Colonic mucosa (tissue), 4 donors: ENCODE measurements around the gene DMTF1. TPM values are rescaled to one million over a fixed set of nuclear protein-coding genes. Genes with fewer than 3 reads are reported as not detected.

Experiments used
- DNase-seq: peaks from one replicate; pipeline ENCODE4 v3.0.0-alpha.2; 2020
- H3K27ac ChIP-seq: fragments of 200-600 bp; one replicate; pipeline ENCODE4 v1.8.0; 2021
- H3K27me3 ChIP-seq: fragments of 200-600 bp; one replicate; pipeline ENCODE4 v1.8.0; 2021
- H3K36me3 ChIP-seq: fragments of 200-600 bp; one replicate; pipeline ENCODE4 v1.8.0; 2021
- H3K4me1 ChIP-seq: fragments of 200-600 bp; one replicate; pipeline ENCODE4 v1.8.0; 2021; ENCODE audit warnings: mild to moderate bottlenecking
- H3K4me3 ChIP-seq: fragments of 200-600 bp; one replicate; pipeline ENCODE4 v1.8.0; 2021
- H3K9ac ChIP-seq, 2 donors: one replicate each; pipeline ENCODE4 v1.7.0; 2013; ENCODE audit warnings: control low read depth in 2 of 2, low read depth in 2 of 2, low read length in 2 of 2
- H3K9me3 ChIP-seq: fragments of 200-600 bp; one replicate; pipeline ENCODE4 v1.8.0; 2021
- intact Hi-C: fragments of 100-400 bp; cut with DNase I; formaldehyde crosslinking; loops from one replicate; pipeline ENCODE4 v1.14.1; 2022
- total RNA-seq, 2 donors: library from RNA; stranded (reverse); fragmentation: NEBNext Ultra II Directional in 1 of 2; extraction: Animal tissue kit (Norgen Biotek cat#: 25700) in 1 of 2; gene quantifications; one replicate each; pipeline ENCODE4 v1.2.1, GENCODE V29; 2021
- TF ChIP-seq, protein P1 (sequence below): fragments of 200-600 bp; IDR thresholded peaks from one replicate; pipeline ENCODE4 v1.8.0; 2022; ENCODE audit warnings: antibody characterized with exemption, mild to moderate bottlenecking
- donor health status: healthy.
- donor health status: DM: no; HTN: no; CAD: no.
- donor health status: DM: no; HTN: no; CAD: no.

The DMTF1 gene
- total RNA-seq = 10 to 100 TPM; 44.4 to 66.0 TPM

GRCh38 chr7:87152112-87152896, at the start of gene DMTF1:
Gene DMTF1, plus strand, starts transcription at chr7:87152453. Its CDS starts 12,489 bp downstream, at chr7:87164942.
- intact Hi-C loops = loop anchor here (10.0 kb wide), 2 partner anchors 192 to 722 kb away; partner anchors contain the start of genes CROT, DBF4 and SLC25A40
- H3K4me1 ChIP-seq = peaks cover 18% of the 10 kb centered on the region
- TF ChIP-seq, protein P1, sequence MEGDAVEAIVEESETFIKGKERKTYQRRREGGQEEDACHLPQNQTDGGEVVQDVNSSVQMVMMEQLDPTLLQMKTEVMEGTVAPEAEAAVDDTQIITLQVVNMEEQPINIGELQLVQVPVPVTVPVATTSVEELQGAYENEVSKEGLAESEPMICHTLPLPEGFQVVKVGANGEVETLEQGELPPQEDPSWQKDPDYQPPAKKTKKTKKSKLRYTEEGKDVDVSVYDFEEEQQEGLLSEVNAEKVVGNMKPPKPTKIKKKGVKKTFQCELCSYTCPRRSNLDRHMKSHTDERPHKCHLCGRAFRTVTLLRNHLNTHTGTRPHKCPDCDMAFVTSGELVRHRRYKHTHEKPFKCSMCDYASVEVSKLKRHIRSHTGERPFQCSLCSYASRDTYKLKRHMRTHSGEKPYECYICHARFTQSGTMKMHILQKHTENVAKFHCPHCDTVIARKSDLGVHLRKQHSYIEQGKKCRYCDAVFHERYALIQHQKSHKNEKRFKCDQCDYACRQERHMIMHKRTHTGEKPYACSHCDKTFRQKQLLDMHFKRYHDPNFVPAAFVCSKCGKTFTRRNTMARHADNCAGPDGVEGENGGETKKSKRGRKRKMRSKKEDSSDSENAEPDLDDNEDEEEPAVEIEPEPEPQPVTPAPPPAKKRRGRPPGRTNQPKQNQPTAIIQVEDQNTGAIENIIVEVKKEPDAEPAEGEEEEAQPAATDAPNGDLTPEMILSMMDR = no peak

DNA sequence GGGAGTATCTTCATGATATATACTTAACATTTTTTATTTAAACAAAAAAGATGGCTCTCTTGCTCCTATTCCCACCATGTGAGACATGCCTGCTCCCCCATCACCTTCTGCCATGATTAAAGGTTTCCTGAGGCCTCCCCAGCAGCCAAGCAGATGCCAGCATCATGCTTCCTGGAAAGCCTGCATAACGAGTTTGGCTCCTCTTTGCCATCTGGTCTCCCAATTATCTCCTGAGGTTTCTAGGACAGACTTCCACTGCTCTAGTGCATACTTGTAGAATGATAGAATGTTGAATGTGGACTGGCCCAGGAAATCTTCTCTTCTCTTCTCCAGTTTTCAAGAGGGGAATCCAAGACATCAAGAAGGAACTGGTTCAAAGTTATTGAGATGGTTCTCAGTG, 46.9 kb upstream of the DMTF1 start:
- intact Hi-C loops = no loop called here
- Histone ChIP-seq H3K9me3 (no peaks in the 10 kb centered on the region), H3K4me3 (no peak overlapping the region), H3K9ac (no peak overlapping the region), H3K27ac (no peak overlapping the region), H3K36me3 (no peaks in the 10 kb centered on the region), H3K4me1 (no peaks in the 10 kb centered on the region), H3K27me3 (no peaks in the 10 kb centered on the region)
- no peak for DNase-seq
- TF ChIP-seq, protein P1 = no peak

More at GRCh38 chr7:87152112-87152896, at the start of gene DMTF1:
- no peaks in the 10 kb centered on the region for H3K27me3 ChIP-seq
- DNase-seq = peak; percentile 94
- no peaks in the 10 kb centered on the region for H3K9me3 ChIP-seq
- H3K4me3 ChIP-seq = peak within 1 kb of the TSS; percentile 54
- peak within 1 kb of the TSS; percentile 95 for H3K27ac ChIP-seq
- peak within 1 kb of the TSS; percentile 80 to 96 for H3K9ac ChIP-seq
- no peaks in the 10 kb centered on the region for H3K36me3 ChIP-seq

- H3K9ac ChIP-seq = no peak overlapping the region
- H3K27ac ChIP-seq = no peak overlapping the region
- H3K27me3 ChIP-seq = no peaks in the 10 kb centered on the region
- no peaks in the 10 kb centered on the region for H3K9me3 ChIP-seq
- no peaks in the 10 kb centered on the region for H3K36me3 ChIP-seq
- TF ChIP-seq, protein P1 = no peak
- H3K4me1 ChIP-seq = no peaks in the 10 kb centered on the region
- no peak overlapping the region for H3K4me3 ChIP-seq
- intact Hi-C loops = no loop called here
- no peak for DNase-seq
Measured at GRCh38 chr7:87106974-87107612, 45.2 kb upstream of the DMTF1 start.

DNA sequence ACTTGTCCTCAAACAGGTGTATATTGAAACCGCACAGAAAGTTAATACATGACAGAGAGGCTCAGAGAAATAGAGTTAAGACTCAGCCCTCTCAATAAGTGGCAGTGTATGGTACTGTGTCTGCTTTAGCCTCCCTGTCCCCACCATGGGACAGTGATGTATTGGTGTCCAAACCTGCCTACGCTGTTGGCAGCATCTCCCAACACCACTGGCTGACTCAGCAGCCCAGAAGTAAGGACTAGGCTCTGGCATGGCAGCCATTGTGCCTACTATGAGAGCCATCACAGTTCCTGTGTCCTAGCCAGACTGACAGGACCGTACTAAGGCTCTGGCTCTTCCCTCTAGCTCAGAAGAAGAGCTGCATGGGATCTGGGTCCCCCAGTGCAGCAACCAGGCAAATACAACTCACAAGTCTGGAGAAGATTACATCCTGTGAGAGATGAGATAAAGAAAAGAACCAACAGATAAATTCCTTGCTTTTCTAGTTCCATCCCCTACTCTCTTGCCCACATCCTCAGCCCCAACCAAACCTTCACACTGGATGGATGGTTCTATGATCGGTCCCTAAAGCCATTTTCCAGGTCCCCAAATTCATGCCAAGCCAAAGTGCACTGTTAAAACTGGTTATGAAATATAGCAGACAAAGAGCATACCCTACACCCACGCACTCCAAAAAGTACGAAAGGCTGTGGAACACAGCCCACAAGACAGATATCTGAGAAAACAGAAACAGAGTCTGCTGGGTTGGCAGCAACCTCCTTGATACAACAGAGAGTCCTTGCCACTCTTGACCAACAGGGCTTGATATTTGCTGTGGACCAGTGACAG, 44.1 kb upstream of the DMTF1 start:
- Histone ChIP-seq H3K27me3 (no peaks in the 10 kb centered on the region), H3K36me3 (no peaks in the 10 kb centered on the region), H3K9ac (no peak overlapping the region), H3K4me3 (no peak overlapping the region), H3K4me1 (no peaks in the 10 kb centered on the region), H3K27ac (no peak overlapping the region), H3K9me3 (no peaks in the 10 kb centered on the region)
- TF ChIP-seq, protein P1 = no peak
- intact Hi-C loops = no loop called here
- DNase-seq = no peak

DNA sequence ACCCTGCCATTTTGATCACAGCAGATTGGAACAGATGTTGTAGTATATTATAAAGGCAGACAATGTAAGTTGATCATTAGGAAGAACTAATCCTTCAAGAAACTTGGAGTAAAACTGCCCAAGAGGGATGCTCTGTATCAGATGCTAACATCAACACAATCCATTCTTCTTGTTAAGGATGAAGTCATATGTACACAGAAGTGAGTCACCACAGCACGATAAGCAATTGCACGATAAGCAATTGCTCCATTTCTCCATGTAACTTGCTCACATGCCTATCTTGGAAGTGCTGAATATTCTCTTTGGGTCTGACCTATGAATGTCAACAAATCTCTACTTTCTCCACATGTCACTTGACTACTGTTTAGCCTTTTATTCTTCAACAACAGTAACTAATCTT, 41.5 kb upstream of the DMTF1 start:
- Histone ChIP-seq H3K9me3 (no peaks in the 10 kb centered on the region), H3K27ac (no peak overlapping the region), H3K27me3 (no peaks in the 10 kb centered on the region), H3K9ac (no peak overlapping the region), H3K36me3 (no peaks in the 10 kb centered on the region), H3K4me1 (no peaks in the 10 kb centered on the region), H3K4me3 (no peak overlapping the region)
- TF ChIP-seq, protein P1 = no peak
- intact Hi-C loops = no loop called here
- DNase-seq = no peak
